CMK (cell line): ENCODE measurements around the gene PCP4L1.

Experiments
- DNase-seq: peaks from one replicate; pipeline ENCODE4 v3.0.0-alpha.2; 2010; ENCODE audit warnings: low read depth

Gene PCP4L1

DNA sequence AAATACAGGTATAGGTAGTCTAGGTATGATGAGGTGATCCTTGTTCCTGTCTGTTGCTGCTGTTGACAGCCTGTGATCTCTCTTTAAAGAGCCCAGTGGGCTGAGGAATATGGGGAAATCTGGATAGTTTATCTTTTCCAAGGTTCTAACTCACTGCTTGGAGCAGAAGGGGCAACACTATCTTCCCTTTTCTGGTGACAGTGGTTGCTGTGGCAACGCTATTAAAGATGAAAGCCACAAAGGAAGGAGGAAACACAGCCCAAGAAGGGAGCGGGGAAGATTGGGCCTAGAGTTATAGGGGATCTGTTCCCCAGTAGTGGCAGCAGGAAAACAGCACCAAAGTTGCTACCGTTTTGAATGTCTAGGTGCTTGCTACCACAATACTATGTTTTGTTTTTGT lies 8.8 kb downstream of the PCP4L1 start:
- no peak for DNase-seq

DNA sequence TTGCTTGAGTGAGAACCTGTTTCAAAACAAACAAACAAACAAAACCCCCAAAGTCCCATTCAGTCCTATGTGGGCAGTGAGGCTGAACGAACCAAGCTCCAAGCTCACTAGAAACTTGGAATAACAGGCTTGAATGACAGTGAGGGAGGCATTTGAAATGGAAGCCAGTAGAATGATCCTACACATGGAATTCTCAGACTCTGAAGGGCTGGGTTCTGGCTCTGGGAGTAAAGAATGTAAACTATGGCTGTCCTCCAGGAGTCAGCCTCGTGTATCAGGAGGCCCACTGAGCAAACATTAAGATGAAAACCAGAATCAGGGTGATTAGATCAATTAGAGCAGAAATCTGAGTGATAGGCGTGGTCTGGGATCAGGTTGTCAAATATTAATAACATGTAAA lies 14.9 kb downstream of the PCP4L1 start:
- DNase-seq, result no peak

DNA sequence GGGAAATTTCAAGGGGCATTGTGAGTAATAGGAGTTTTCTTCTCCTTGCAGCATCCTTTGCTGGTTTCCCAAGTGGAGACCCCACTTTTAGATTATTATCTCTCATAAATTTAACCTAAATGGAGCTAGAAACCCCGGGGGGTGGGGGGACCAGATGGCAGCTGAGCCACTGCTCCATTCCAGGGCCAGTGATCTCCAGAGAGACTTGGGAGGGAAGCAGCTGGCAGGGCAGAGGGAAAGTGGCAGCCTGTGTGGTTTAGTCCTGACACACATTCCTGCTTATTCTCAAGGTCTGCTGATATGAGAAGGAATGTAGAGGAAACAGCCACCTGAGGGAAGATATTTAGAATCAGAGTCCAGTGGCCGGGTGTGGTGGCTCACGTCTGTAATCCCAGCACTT lies 16.3 kb downstream of the PCP4L1 start:
- DNase-seq, result no peak

DNA sequence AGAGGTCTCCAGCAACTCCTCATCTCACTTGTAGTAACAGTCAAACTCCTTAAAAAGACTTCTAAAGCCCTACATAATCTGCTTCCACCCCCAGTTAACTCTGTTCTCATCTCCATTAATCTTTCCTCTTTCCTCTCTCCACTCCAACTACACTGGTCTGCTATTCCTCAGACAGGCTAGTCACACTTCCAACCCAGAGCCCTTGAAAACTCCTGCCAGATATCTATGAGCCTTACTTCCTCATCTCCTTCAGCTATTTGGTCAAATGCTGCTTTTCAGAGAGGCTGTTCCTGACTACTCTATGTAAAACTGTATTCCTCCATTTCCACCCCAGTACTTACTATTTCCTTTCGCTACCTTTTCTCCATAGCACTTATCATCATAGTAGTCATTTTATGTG lies 24.4 kb downstream of the PCP4L1 start:
- no peak for DNase-seq

GRCh38 chr1:161285113-161285512 lies 26.6 kb downstream of the PCP4L1 start:
- no peak for DNase-seq

DNA sequence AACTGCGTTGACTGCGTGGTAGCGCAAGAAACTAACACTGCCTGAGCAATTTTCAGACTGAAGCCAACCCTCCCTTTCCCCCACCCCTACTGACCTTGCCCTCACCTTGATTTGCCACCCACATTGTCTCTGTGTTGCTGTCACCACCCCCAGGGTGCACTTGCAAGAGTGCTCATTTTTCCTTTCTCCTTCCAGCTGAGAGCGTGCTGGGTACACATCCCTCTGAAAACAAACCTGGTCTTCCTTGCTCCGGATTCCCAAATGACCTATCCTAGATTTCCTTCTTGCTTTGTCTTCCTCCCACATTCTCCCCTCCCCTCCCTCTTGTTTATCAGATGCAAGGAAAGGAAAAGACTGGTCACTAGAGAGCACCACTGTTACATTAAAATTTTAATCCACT lies 27.0 kb downstream of the PCP4L1 start:
- DNase-seq, result no peak

DNA sequence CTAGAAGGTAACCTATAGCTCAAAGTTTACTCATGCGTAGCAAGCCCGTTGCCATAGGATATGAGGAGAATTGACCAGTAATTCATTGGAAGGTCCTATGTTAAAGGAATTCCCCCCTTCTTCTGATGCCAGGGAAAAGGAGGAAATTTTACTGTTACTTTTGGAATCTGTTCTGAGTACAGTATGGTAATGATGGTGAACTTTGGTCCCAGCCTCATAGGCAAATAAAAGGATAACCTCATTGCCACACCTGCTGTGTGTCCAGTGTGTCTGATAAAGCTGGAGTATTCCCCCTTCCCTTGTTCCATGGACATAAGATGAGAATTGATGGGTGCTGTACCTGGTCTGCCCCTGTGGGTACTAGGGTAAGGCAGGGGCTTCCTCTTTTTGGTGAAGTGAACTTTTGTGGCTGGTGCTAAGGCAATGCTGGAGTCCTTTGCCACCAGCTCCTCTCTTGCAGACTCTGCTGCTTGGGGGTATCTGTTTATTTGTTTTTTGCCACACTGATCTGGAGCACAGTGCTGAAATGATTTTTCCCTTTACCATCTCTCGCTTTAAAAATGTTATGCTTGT lies 29.0 kb downstream of the PCP4L1 start:
- DNase-seq, result no peak

DNA sequence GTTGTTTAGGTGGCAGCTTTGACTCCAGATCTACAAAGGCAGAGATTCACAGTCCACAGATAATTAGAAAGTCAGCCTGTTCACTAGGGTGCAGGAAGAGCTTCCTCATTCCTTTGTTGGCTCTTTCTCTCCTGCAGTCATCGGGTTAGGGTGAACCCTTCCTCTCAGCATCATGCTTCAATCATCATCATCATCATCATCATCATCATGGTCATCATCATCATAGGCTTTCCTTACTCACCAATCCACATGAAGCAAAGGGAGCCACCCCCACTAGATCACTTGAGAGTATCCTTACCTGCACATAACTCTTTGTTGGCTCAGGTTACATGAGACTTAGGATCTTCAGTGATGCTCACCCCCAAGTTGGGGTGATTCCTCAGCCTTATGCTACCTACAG lies 32.2 kb downstream of the PCP4L1 start:
- DNase-seq, result no peak

- DNase-seq, result no peak
Observed at GRCh38 chr1:161297415-161297814, 38.9 kb downstream of the PCP4L1 start.

GRCh38 chr1:161298116-161298515 lies 39.6 kb downstream of the PCP4L1 start:
- no peak for DNase-seq

DNA sequence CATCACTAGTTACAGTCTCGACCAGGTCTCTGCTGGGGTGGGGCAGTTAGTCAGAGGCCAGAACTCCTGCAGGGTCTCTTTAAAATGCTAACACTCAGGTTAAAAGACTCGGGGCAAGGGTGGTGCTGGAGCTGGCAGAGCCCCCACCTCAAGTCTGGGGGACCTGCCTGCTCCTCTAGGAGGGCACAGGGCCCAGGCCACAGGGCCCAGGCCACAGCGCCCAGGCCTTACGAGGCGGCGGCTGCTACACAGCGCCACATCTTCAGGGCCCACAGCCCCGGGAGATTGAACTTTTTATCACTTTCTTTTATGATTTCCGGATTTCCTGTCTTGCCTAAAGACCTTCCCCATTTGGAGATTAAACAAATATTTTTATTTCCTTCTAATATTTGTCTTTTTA lies 40.8 kb downstream of the PCP4L1 start:
- DNase-seq, result no peak

- no peak for DNase-seq
Observed at GRCh38 chr1:161300478-161300877, 41.9 kb downstream of the PCP4L1 start.

DNA sequence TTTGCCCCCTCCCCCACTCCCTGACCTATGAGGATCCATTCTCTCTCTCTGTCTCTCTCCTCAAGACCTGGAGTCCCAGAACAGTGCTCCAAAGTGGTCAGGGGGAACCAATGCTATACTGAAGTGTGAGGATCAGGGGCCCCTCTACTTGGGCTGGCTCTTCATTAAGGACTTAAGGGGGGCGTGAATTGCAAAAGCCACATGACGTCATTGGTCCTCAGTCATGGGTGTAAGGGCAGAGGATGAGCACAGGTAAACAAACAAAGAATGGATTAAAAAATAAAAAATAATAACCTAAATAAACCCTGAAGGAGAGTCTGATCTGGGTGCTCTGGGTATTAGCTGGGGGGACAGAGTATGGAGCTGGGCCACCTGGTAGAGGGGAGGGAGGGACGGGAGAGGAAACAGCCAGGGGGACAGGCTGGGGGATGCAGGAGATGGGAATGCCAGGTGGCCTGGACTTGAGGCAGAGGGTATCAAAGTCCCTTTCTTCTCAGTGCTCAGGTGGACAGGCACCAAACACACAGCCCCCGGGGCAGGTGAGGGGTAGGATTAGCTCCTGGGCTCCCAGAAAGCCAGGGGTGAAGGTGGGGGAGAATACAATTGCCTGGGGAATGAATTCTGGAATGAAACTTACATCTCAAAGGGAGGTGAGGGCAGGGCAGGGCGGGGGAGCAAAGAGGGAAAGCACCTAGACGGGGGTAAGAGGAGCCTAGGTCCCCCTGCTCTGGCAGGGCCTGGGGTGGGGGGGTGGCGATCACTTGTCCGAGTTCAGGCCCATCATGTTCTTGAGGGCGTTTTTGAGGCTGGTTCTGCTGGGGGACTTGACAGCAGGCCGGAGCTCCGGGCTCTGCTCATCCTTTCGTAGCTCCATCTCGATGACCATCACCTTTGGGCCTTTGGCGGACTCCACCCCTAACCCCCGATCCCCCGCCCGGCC lies 46.7 kb downstream of the PCP4L1 start:
- DNase-seq, result no peak

- peak; percentile 86 for DNase-seq
Observed at GRCh38 chr1:161305867-161306519, 47.4 kb downstream of the PCP4L1 start.

DNA sequence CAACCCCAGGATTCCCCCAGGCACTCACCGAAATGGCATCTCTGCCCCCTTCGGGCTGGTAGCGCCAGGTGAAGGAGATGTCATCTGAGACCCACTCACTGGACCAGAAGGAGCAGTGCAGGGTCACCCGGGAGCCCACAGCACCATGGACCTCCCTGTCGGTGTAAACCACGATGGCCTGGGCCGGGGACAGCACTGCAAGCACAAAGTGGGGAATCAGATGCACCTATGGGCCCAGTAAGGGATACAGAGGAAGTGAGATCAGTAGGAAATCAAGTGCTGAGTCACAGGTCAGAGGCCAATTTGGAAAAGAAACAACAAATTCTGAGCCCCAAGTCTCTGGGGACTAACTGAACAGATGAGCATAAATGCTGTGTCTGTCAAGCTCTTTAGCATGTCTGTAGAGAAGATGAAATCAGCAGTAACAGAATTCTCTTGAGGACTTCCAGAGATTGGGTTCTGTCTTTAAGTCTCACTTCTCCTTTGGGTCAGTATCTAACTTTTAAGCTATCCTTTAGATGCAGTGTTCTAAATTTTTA lies 48.8 kb downstream of the PCP4L1 start:
- DNase-seq, result no peak

DNA sequence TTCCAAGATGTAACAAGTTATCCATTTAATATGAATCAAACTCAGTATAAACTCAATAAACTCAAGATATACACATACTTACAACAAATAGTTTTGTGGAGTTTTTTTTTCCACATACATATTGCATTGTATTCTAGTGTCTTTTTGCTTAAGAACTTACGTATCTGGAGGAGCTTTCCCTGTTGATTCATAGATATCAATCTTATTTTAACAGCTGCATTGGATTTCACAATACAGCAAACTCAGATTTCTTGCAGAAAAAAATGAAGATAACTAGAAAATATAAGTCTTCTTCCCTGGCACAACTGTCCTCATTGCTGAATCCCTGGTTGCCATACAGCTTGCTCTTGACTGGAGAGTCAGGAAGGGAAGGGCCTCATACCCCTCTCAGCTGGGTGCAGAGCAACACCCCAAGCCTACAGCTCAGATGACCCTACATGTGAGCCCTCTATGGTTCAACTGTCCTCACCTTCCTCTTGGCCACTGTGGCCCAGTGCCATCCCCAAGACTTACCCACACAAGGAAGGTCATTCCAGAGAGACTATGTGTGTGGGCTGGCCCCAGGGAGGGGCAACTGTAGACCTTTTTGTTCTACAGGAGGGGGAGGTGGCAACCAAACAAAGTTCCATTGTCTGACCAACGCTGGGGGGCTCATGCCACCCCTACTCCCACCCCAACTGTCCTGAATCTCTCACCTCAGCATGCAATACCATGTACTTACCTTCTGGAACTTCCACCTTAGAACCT lies 49.5 kb downstream of the PCP4L1 start:
- no peak for DNase-seq

- no peak for DNase-seq
Observed at GRCh38 chr1:161309868-161310267, 51.3 kb downstream of the PCP4L1 start, which contains the start of gene MPZ. Gene MPZ, minus strand, starts transcription at chr1:161309968. Its CDS starts 63 bp downstream, at chr1:161309905.

- no peak for DNase-seq
Observed at GRCh38 chr1:161311595-161312181, 53.1 kb downstream of the PCP4L1 start.

DNA sequence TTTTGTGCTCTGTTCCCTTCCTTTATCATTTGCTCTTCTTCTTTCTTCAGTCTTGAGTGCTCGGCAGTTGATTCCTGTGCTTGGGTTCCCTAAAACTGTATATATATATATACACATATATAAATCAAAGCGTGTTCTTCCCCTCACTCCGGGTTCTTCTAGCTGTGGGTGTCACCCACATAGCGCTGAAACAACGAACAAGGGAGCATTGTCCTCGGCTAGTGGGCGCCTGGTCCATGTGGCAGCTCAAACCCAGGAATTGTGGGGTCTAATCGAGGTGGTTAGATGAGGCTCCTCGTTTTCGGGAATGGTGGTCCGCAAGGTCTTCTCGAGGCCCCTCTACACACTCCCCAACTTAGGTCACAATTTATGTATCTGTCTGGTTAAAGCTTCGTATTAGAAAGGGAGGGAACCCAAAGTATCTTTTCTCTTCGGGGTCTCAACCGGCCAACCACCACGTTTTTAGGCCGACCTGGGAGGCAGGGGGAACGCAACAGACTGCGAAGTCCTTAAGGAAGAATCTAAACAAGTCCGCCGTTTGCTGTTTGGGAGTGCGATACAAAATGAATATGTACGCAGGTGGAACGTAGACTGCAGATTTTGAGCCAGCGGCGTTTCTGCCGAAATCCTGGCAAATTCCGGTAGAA lies 55.1 kb downstream of the PCP4L1 start:
- no peak for DNase-seq

- DNase-seq, result peak; percentile 64
Observed at GRCh38 chr1:161314201-161314981, 55.8 kb downstream of the PCP4L1 start, which contains the start of gene SDHC. Gene SDHC, plus strand, starts transcription at chr1:161314381. Its CDS starts 25 bp downstream, at chr1:161314406.
